Fibroblast of villous mesenchyme (primary cell): ENCODE measurements around the gene ZMYM3. TPM values are rescaled to one million over a fixed set of nuclear protein-coding genes. Genes with fewer than 3 reads are reported as not detected.

Source experiments
- DNase-seq: peaks from one replicate; pipeline ENCODE4 v3.0.0-alpha.2; 2010; ENCODE audit warnings: low read depth
- H3K4me3 ChIP-seq: 2 replicates; pipeline ENCODE4 v1.5.1; 2011; ENCODE audit warnings: low read depth, mild to moderate bottlenecking, low read length
- CTCF ChIP-seq: IDR thresholded peaks from 2 replicates; pipeline ENCODE4 v1.5.1; 2012; ENCODE audit warnings: low read depth, mild to moderate bottlenecking, low read length; ENCODE audit not compliant: insufficient read depth
- total RNA-seq: library from RNA; depleted of rRNA; stranded (reverse); fragments of >200 nt; gene quantifications from 2 replicates; pipeline ENCODE4 v1.2.3, GENCODE V29; 2012

ZMYM3 gene
- total RNA-seq, 1 donor: 28.5 TPM

GRCh38 chrX:71250841-71251240, 3.1 kb downstream of the ZMYM3 start:
- DNase-seq: no peak
- no peak for TF ChIP-seq CTCF
- no peak overlapping the region for H3K4me3 ChIP-seq

GRCh38 chrX:71245159-71245558, 8.8 kb downstream of the ZMYM3 start:
- TF ChIP-seq CTCF: no peak
- no peak for DNase-seq

GRCh38 chrX:71244359-71245128, 9.4 kb downstream of the ZMYM3 start:
- no peak for TF ChIP-seq CTCF
- no peak for DNase-seq
- H3K4me3 ChIP-seq: no peak overlapping the region

More at GRCh38 chrX:71245159-71245558, 8.8 kb downstream of the ZMYM3 start:
- no peak overlapping the region for H3K4me3 ChIP-seq

- TF ChIP-seq CTCF: no peak
- H3K4me3 ChIP-seq: no peak overlapping the region
- DNase-seq: no peak
These were observed 12.6 kb downstream of the ZMYM3 start for GRCh38 chrX:71241301-71241700.

DNA sequence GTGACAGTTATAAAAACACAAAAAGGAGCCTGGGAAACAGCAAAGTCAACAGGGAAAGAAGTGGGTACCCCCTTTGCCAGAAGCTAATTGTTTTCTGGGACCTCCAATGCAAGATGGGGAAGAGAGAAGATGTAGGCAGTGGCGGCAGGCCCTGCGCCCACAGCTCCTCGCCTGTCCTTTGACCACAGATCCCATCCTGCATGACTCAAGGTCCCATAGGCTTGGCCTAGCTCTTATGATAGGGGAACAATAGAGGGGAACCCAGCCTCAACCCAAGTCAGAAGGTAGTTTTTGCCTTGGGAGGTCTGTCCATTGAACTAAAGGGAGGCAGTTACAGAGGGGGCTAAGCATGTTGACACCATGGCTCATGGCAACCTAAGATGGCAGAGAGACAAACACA, 14.2 kb downstream of the ZMYM3 start:
- no peak overlapping the region for H3K4me3 ChIP-seq
- no peak for DNase-seq

DNA sequence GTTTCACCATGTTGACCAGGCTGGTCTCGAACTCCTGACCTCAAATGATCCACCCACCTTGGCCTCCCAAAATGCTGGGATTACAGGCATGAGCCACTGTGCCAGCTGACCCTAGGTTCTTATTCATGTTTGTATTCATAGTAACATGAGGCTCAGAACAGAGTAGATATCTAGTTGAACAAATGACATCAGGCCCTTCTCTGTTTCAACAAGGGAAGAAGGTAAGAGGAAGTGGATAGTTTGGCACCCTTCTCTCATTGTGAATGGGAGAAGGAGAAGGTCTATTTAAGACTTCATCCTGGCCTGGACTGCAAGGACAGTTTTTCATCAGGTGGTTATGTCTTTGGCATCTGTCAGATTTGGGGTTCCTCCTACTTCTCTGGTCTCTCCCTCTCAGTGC, 17.1 kb downstream of the ZMYM3 start:
- TF ChIP-seq CTCF: no peak
- no peak for DNase-seq
- no peak overlapping the region for H3K4me3 ChIP-seq

More for the DNA sequence above, 14.2 kb downstream of the ZMYM3 start:
- no peak for TF ChIP-seq CTCF

GRCh38 chrX:71235482-71235881, 18.5 kb downstream of the ZMYM3 start:
- no peak for DNase-seq
- no peak for TF ChIP-seq CTCF
- H3K4me3 ChIP-seq: no peak overlapping the region
